Caki2 (cell line): ENCODE measurements around the gene NEK10. TPM values are rescaled to one million over a fixed set of nuclear protein-coding genes. Genes with fewer than 3 reads are reported as not detected.
A peak's percentile ranks its signal among the peaks of the same experiment; 100 is the strongest.

Experiments
- DNase-seq: peaks from one replicate; pipeline ENCODE4 v3.0.0-alpha.2; 2015; ENCODE audit warnings: low read depth
- in situ Hi-C: cut with HindIII; loops from 2 replicates; pipeline ENCODE4 v1.10.0; 2016; ENCODE audit warnings: low sequenced_read_pairs, low pct_unique_long_range_greater_than_20kb, mixed read lengths
- total RNA-seq: library from RNA; depleted of rRNA; stranded (reverse); fragments of >200 nt; shearing (Covaris generic); gene quantifications from 2 replicates; pipeline ENCODE4 v1.2.3, GENCODE V29; 2014; ENCODE audit warnings: low replicate concordance

The NEK10 gene
- total RNA-seq, 1 experiment from 2014 or later: 0.07 TPM

- in situ Hi-C loops: no loop called here
- DNase-seq: no peak
Observed at GRCh38 chr3:27216295-27216855, 152.8 kb downstream of the NEK10 start.

- no peak for DNase-seq
- in situ Hi-C loops: no loop called here
Observed at GRCh38 chr3:27213450-27213849, 155.7 kb downstream of the NEK10 start.

- DNase-seq: no peak
- in situ Hi-C loops: no loop called here
Observed at GRCh38 chr3:27209617-27210264, 159.4 kb downstream of the NEK10 start.

GRCh38 chr3:27208961-27209616, 160.1 kb downstream of the NEK10 start:
- in situ Hi-C loops: no loop called here
- DNase-seq: no peak

GRCh38 chr3:27202959-27203358, 166.2 kb downstream of the NEK10 start:
- in situ Hi-C loops: no loop called here
- no peak for DNase-seq

GRCh38 chr3:27201492-27201891, 167.7 kb downstream of the NEK10 start:
- peak; percentile 92 for DNase-seq
- in situ Hi-C loops: no loop called here

GRCh38 chr3:27200721-27201489, 168.3 kb downstream of the NEK10 start:
- in situ Hi-C loops: no loop called here
- no peak for DNase-seq

GRCh38 chr3:27194861-27195483, 174.2 kb downstream of the NEK10 start:
- DNase-seq: no peak

GRCh38 chr3:27193056-27193455, 176.1 kb downstream of the NEK10 start:
- in situ Hi-C loops: no loop called here

More at GRCh38 chr3:27194861-27195483, 174.2 kb downstream of the NEK10 start:
- in situ Hi-C loops: no loop called here

GRCh38 chr3:27186013-27186412, 183.2 kb downstream of the NEK10 start:
- DNase-seq: no peak
- in situ Hi-C loops: no loop called here

More at GRCh38 chr3:27193056-27193455, 176.1 kb downstream of the NEK10 start:
- no peak for DNase-seq

GRCh38 chr3:27185231-27185989, 183.8 kb downstream of the NEK10 start:
- in situ Hi-C loops: no loop called here
- no peak for DNase-seq

- DNase-seq: no peak
- in situ Hi-C loops: no loop called here
Observed at GRCh38 chr3:27184261-27184660, 184.9 kb downstream of the NEK10 start.

GRCh38 chr3:27176256-27176655, 192.9 kb downstream of the NEK10 start:
- no peak for DNase-seq
- in situ Hi-C loops: no loop called here

- DNase-seq: no peak
- in situ Hi-C loops: no loop called here
Observed at GRCh38 chr3:27174530-27174929, 194.7 kb downstream of the NEK10 start.

- in situ Hi-C loops: no loop called here
- DNase-seq: no peak
Observed at GRCh38 chr3:27171113-27171512, 198.1 kb downstream of the NEK10 start.

- in situ Hi-C loops: no loop called here
- DNase-seq: peak; percentile 35
Observed at GRCh38 chr3:27166888-27167287, 202.3 kb downstream of the NEK10 start.

- peak; percentile 20 for DNase-seq
- in situ Hi-C loops: no loop called here
Observed at GRCh38 chr3:27165321-27165721, 203.9 kb downstream of the NEK10 start.

GRCh38 chr3:27160779-27161287, 208.3 kb downstream of the NEK10 start:
- in situ Hi-C loops: no loop called here
- DNase-seq: no peak
